ENCODE measurements around the gene AURKA.

- TF ChIP-seq CTCF (conservative IDR thresholded peaks at IDR 0.05) (no peak), ZFX (IDR thresholded peaks at IDR 0.05) (no peak)
Observed at GRCh38 chr20:56422824-56423189, 30.8 kb upstream of the AURKA start.
